NCI-H226 (cell line): Measurements from ENCODE around the gene KANK3.
"Not testable (repeated sequence)": the region's sequence is repeated elsewhere in the genome, so short reads cannot be mapped to it uniquely, and the experiment has no call there.

Experiments used
- DNase-seq: peaks from one replicate; pipeline ENCODE4 v3.0.0-alpha.2; 2015

KANK3 gene

DNA sequence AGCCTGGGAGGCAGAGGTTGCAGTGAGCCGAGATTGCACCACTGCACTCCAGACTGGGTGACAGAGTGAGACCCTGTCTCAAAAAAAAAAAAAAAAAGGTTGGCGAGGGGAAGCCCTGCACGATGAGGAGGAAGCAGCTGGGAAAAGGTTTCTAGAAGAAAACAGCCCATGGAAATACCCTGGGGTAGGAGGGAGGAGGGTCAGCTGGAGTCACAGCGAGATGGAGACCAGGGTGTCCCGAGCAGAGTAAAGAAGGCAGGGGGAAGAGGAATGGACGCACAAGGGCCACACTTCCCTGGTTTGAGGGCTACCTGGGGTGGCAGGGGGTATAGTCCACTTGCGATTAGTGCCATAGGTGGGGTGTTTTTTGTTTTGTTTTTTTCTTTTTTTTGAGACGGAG lies 6.4 kb downstream of the KANK3 start:
- no peak for DNase-seq

GRCh38 chr19:8336072-8336569 lies 6.9 kb downstream of the KANK3 start:
- DNase-seq = peak; percentile 35

- no peak for DNase-seq
Measured at GRCh38 chr19:8335343-8336071, 7.6 kb downstream of the KANK3 start.

DNA sequence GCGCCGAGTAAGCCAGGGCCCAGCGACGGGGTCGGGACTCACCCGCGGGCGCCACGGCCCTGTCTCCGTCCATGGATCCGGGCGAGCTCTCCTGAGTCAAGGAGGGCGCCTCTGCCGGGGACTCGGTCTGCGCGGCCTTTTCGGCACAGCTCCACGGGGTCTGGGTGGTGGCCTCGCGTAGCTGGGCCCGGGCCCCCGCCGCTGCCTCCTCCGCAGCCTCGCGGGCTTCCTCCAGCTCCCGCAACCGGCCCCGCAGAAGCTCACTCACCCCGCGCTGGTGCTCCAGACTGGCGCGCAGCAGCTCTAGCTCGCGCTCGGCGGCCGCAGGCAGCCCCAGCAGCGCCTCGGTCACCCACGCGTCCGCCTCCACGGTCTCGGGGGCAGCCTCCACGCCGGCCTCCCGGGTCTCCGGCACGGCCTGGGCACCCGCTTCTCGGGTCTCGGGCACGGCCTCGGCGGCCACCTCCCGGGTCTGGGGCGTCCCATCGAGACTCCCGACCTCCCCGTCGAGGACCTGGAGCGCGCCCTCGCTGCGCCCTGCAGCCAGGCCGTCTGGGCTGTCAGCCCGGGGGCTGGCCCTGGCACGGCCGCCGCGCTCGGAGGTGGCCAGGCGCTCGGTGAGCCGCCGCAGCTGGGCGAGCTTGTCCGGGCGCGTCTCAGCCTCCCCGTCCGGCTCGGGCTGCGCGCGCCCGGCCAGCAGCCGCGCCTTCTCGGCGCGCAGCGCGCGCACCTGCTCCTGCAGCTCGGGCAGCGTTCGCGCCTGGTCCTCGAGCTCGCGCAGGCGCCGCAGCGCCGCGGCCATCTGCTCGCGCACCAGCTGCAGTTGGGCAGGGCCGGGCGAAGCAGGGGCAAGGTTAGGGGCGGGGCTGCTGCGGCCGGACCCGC lies 8.4 kb downstream of the KANK3 start:
- DNase-seq = peak; percentile 86

GRCh38 chr19:8333767-8334457 lies 9.2 kb downstream of the KANK3 start:
- no peak for DNase-seq

GRCh38 chr19:8332976-8333766 lies 9.9 kb downstream of the KANK3 start:
- no peak for DNase-seq

- DNase-seq = no peak
Measured at GRCh38 chr19:8331263-8331845, 11.7 kb downstream of the KANK3 start.

DNA sequence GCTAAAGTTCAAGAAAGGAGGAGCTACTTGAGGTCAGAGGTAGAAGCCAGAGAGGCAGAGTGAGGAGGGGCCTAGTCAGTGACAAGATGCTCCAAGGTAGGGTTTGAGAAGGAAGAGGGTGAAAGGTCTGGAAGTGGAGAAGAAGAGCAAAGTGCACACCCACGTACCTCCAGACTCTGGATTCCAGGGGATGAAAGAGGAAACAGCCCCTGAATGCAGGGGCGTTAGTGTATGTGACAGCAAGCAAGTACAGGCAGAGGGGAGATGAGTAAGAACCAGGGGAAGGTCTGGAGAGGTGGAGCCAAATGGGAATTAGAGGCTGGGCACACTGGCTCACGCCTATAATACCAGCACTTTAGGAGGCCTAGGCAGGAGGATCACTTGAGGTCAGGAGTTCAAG lies 13.1 kb downstream of the KANK3 start:
- DNase-seq = no peak

GRCh38 chr19:8325454-8325853 lies 17.6 kb downstream of the KANK3 start:
- DNase-seq = no peak

- no peak for DNase-seq
Measured at GRCh38 chr19:8324186-8325050, 18.6 kb downstream of the KANK3 start.

GRCh38 chr19:8323781-8324185 lies 19.3 kb downstream of the KANK3 start:
- DNase-seq = no peak

DNA sequence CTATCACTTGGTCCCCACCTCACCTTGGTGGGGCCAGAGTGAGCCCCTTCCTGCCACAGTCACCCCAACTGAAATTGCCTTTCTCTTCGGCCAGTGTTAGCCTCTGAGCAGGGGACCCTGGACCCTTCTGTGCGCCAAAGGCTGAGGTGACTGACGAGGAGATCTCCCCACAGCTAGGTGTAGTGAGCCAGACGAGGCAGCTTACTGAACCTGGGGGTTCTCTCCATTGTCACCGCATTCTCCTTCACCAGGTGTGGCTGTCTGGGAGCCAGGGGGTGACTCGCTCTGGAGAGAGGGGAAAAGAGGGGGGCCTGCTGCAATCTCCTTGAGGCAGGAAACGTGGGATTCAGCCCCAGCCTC lies 20.4 kb downstream of the KANK3 start:
- DNase-seq = no peak

DNA sequence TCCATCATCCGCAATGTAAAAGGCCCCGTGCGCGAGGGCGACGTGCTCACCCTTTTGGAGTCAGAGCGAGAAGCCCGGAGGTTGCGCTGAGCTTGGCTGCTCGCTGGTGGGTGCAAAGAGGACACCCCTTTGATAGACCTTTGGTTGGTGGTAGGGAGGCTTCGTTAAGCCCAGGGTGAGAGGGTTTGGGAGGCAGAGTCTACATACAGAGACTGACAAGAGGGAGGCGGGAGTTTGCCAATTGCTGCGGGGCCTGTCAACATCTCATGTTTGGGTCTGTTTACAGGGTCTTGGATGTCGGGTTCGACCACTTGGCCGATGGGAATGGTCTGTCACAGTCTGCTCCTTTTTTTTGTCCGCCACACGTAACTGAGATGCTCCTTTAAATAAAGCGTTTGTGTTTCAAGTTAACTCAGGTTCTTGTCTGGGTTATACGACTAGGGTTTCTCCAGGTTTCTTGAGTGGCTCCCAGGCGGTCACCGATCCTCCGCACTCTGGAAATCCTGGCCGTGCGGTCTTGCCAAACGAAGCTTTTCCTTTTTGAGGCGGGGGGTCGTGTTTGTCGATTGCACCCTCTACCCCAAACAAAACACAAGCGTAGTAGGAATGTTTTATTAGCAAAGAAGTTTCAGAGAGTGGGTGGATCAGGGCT lies 20.9 kb downstream of the KANK3 start:
- DNase-seq = no peak

DNA sequence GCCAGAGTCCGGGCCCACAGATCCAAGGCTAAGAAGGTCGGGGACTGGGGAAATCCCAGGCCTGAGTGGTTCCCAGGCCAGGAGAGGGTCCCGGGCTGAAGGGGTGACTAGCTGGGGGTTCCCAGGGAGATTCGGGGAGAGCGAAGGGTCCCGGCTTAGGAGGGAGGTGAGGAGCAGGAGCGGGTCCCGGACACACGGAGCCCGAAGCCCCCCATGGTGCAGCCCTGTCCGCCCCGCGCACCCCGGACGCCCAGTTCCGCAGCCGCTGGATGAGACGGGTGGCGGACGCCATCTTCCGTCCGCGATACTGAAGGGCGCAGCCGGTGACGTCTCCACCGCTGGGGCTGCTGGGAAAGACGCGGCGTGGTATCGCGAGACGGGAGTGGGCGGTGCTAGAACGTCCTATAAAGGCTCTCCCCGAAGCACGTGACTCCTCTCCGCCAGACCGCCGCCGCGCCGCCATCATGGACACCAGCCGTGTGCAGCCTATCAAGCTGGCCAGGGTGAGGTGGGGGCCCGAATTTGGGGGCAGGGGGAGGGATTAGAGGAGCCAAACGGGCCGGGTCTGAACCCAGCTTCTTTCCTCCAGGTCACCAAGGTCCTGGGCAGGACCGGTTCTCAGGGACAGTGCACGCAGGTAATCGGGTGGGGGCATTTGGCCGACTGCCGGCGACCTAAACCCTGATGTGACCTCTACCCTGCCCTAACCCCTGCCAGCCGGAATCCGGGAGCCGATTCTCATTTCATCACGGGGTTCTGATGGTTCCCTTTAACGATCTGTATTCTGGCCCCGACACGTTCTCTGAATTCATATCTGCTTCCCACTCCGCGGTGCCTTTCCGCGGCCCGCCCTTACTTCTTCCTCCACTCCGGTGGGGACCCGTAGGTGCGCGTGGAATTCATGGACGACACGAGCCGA lies 21.7 kb downstream of the KANK3 start, which contains the start of the genes NDUFA7 and RPS28:
TSS of gene NDUFA7 (minus strand) at position 309 of the 919 bp plus-strand sequence. CDS start at position 292, 17 bp downstream.
TSS of gene RPS28 (plus strand) at position 430 of the 919 bp plus-strand sequence. CDS start at position 465, 35 bp downstream.
- DNase-seq = peak; percentile 86

DNA sequence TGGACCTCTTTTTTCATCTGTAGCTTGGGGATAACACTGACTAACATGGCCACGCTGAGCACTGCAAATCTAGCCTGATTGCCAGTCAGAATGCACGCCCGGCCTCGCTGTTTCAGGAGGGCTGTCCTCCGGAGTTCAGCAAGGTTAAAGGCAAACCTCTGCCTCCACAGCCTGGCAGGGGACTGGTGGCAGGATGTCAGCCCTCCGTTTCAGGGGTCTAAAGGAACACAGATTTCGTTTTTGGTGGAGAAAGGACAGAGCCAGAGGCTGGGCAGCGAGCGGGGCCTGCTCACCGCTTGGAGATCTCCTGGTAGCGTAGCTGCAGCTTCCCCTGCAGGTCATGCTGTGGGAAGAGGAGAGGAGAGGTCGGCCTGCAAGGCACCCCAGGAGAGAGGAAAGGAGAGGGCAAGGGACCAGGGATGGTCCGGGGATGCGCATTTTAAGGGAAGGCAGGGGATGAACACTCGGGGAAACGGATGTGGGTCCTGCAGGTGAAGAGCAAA lies 22.4 kb downstream of the KANK3 start:
- DNase-seq = no peak

GRCh38 chr19:8319807-8320520 lies 23.1 kb downstream of the KANK3 start:
- DNase-seq = no peak

DNA sequence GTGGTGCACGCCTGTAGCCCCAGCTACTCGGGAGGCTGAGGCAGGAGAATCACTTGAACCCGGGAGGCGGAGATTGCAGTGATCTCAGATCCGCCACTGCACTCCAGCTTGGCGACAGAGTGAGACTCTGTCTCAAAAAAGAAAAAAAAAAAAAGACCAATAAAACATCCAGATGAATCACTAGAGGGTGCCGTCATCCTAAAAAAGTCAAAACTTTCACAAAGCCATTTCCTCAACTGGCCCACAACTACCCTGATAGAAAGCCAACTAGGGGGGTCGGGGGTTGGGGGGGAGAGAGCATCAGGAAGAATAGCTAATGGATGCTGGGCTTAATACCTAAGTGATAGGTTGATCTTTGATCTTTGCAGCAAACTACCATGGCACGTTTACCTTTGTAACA lies 24.2 kb downstream of the KANK3 start:
- not testable (repeated sequence) for DNase-seq
